BE2C (cell line): ENCODE measurements around the gene BCO1.

Experiments used
- DNase-seq: peaks from one replicate; pipeline ENCODE4 v3.0.0-alpha.2; 2020
- H3K27me3 ChIP-seq: fragments of 250-450 bp; sonication (Bioruptor Pico); 2 replicates; pipeline ENCODE4 v1.5.1; 2020; ENCODE audit warnings: mild to moderate bottlenecking
- H3K36me3 ChIP-seq: fragments of 250-450 bp; sonication (Bioruptor Pico); 2 replicates; pipeline ENCODE4 v1.5.1; 2020; ENCODE audit warnings: mild to moderate bottlenecking
- H3K4me1 ChIP-seq: fragments of 250-450 bp; sonication (Bioruptor Pico); 2 replicates; pipeline ENCODE4 v1.5.1; 2020
- H3K4me3 ChIP-seq: 2 replicates; pipeline ENCODE4 v1.5.1; 2011; ENCODE audit warnings: low read depth, low read length
- H3K9me3 ChIP-seq: fragments of 250-450 bp; sonication (Bioruptor Pico); 2 replicates; pipeline ENCODE4 v1.5.1; 2020
- TF ChIP-seq, protein P1 (sequence below): IDR thresholded peaks from 2 replicates; pipeline ENCODE4 v1.5.1; 2012; ENCODE audit warnings: mild to moderate bottlenecking, low read depth, low read length

BCO1 gene

GRCh38 chr16:81201267-81201666 is 37.2 kb upstream of the BCO1 start:
- Histone ChIP-seq H3K36me3 (no peaks in the 10 kb centered on the region), H3K27me3 (0 out of 2 replicates have a peak, but pooled peaks cover 3% of the 10 kb centered on the region), H3K4me3 (no peak overlapping the region), H3K9me3 (no peaks in the 10 kb centered on the region), H3K4me1 (no peaks in the 10 kb centered on the region)
- DNase-seq: no peak
- TF ChIP-seq, protein P1, sequence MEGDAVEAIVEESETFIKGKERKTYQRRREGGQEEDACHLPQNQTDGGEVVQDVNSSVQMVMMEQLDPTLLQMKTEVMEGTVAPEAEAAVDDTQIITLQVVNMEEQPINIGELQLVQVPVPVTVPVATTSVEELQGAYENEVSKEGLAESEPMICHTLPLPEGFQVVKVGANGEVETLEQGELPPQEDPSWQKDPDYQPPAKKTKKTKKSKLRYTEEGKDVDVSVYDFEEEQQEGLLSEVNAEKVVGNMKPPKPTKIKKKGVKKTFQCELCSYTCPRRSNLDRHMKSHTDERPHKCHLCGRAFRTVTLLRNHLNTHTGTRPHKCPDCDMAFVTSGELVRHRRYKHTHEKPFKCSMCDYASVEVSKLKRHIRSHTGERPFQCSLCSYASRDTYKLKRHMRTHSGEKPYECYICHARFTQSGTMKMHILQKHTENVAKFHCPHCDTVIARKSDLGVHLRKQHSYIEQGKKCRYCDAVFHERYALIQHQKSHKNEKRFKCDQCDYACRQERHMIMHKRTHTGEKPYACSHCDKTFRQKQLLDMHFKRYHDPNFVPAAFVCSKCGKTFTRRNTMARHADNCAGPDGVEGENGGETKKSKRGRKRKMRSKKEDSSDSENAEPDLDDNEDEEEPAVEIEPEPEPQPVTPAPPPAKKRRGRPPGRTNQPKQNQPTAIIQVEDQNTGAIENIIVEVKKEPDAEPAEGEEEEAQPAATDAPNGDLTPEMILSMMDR: no peak

DNA sequence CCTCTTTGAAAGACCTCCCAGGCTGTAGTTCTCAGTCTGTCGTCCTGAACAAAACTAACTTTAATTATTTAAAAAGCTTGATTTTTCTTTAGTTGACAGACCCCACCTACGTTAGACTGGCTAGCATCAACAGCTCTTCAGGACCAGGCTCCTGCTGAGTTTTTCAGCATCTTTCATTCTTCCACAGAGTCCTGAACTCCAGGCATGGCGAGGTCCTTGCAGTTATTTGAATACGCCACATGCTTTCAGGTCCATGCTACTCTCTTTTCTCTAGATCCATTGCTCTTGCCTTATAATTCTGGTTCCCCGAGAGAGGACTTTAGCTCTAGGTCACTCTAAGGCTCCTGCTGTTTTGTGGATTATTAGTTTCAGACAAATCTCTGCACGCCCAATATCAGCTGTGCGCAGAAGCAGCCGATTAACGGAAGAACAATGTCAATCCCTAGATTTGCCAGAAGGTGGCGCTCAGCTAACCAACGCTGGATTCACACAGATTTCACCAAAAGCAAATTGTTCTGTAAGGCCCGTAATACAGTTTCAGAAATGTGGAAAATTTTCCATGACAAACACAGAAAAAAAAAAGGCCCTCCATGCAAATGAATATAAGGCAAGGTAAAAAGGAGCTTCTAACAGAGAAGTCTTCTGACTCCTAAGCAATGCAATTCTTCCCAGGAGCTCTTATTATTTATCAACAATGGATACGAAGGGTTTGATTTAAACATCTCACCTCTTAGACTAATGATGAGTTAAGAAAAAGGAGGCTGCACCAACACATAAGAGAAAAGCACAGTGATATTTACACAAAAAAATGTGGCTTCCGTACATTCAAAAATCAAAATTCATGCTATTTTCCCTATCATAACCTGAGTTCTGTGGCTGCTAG is 33.5 kb upstream of the BCO1 start:
- Histone ChIP-seq H3K36me3 (no peaks in the 10 kb centered on the region), H3K9me3 (no peaks in the 10 kb centered on the region), H3K4me1 (no peaks in the 10 kb centered on the region), H3K4me3 (no peak overlapping the region), H3K27me3 (0 out of 2 replicates have a peak, but pooled peaks cover 3% of the 10 kb centered on the region)
- DNase-seq: peak; percentile 28
- TF ChIP-seq, protein P1: peak; percentile 82

GRCh38 chr16:81207076-81207475 is 31.4 kb upstream of the BCO1 start:
- 0 out of 2 replicates have a peak, but pooled peaks cover 3% of the 10 kb centered on the region for H3K27me3 ChIP-seq
- TF ChIP-seq, protein P1: no peak

GRCh38 chr16:81210807-81211206 is 27.7 kb upstream of the BCO1 start:
- peak; percentile 52 for DNase-seq
- TF ChIP-seq, protein P1: no peak
- no peaks in the 10 kb centered on the region for H3K9me3 ChIP-seq
- H3K36me3 ChIP-seq: no peaks in the 10 kb centered on the region
- no peak overlapping the region for H3K4me3 ChIP-seq
- H3K27me3 ChIP-seq: no peaks in the 10 kb centered on the region
- H3K4me1 ChIP-seq: no peaks in the 10 kb centered on the region; the same call in 1 of the 2 replicates

More at GRCh38 chr16:81207076-81207475, 31.4 kb upstream of the BCO1 start:
- H3K4me1 ChIP-seq: no peaks in the 10 kb centered on the region
- H3K9me3 ChIP-seq: no peaks in the 10 kb centered on the region
- H3K4me3 ChIP-seq: no peak overlapping the region
- H3K36me3 ChIP-seq: no peaks in the 10 kb centered on the region
- no peak for DNase-seq

DNA sequence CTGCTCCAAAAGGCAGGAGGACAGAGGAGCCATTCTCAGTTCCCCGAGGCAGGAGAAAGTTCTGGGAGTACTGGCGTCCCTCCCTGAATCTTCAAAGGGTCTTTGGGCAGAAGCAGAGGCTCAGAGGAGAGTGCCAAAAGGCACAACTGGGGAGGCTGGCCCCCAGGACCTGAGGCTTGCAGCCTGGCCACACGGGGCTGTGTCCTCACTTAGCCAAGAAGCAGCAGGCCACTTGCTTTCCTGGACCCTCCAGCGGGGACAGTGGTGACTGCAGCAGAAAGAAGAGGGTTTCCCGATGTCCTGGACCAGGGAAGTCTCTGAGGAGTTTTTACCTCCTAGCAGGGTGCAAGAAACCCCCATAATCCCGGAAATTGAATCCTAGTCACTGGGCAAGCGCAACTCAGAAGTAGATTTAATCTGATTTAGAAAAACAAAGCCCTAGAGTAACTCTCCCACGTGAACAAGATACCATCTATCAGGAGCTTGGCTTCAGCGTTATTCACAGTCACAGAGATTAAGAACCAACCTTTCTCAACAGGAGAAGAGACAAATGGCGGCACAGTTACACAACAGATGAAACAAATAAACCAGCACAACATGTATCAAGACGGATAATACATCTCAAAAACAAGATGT is 25.5 kb upstream of the BCO1 start:
- H3K36me3 ChIP-seq: no peaks in the 10 kb centered on the region
- TF ChIP-seq, protein P1: peak; percentile 24
- no peaks in the 10 kb centered on the region; the same call in 1 of the 2 replicates for H3K4me1 ChIP-seq
- DNase-seq: peak; percentile 28
- H3K4me3 ChIP-seq: peak overlapping the region; percentile 19
- no peaks in the 10 kb centered on the region for H3K27me3 ChIP-seq
- H3K9me3 ChIP-seq: no peaks in the 10 kb centered on the region
